KMS-11 (cell line): Measurements from ENCODE around the gene CD38.

Experiments used
- H2AFZ ChIP-seq: fragments of 200-600 bp; sonication (generic); 2 replicates; pipeline ENCODE4 v1.6.1; 2016; ENCODE audit warnings: antibody characterized with exemption, mixed run types, low read depth
- H3K27ac ChIP-seq: fragments of 200-600 bp; sonication (generic); 2 replicates; pipeline ENCODE4 v1.6.1; 2016; ENCODE audit warnings: mild to moderate bottlenecking, mixed run types
- H3K27me3 ChIP-seq: fragments of 200-600 bp; sonication (generic); 2 replicates; pipeline ENCODE4 v1.6.1; 2017; ENCODE audit warnings: mild to moderate bottlenecking, low read depth, mixed run types, moderate library complexity; ENCODE audit not compliant: insufficient read depth
- H3K36me3 ChIP-seq: fragments of 200-600 bp; sonication (generic); 2 replicates; pipeline ENCODE4 v1.6.1; 2017; ENCODE audit warnings: mild to moderate bottlenecking, mixed run types; ENCODE audit not compliant: insufficient read depth
- H3K4me1 ChIP-seq: fragments of 200-600 bp; sonication (generic); 2 replicates; pipeline ENCODE4 v1.6.1; 2016; ENCODE audit warnings: mild to moderate bottlenecking, low read depth, mixed run types; ENCODE audit not compliant: poor library complexity, severe bottlenecking
- H3K4me2 ChIP-seq: fragments of 200-600 bp; sonication (generic); 2 replicates; pipeline ENCODE4 v1.7.0; 2016; ENCODE audit warnings: mild to moderate bottlenecking, mixed run types
- H3K4me3 ChIP-seq: fragments of 200-600 bp; sonication (generic); IDR thresholded peaks from 2 replicates; pipeline ENCODE4 v1.6.1; 2017; ENCODE audit warnings: low read depth, low read length, mixed read lengths; ENCODE audit not compliant: insufficient read depth
- H3K79me2 ChIP-seq: fragments of 200-600 bp; sonication (generic); 2 replicates; pipeline ENCODE4 v1.6.1; 2016; ENCODE audit warnings: low read depth, mixed run types; ENCODE audit not compliant: insufficient read depth
- H3K9ac ChIP-seq: fragments of 200-600 bp; sonication (generic); 2 replicates; pipeline ENCODE4 v1.6.1; 2016; ENCODE audit warnings: mild to moderate bottlenecking, mixed run types
- H4K20me1 ChIP-seq: fragments of 200-600 bp; sonication (generic); 2 replicates; pipeline ENCODE4 v1.6.1; 2016; ENCODE audit warnings: mild to moderate bottlenecking, mixed run types; ENCODE audit not compliant: insufficient read depth
- CTCF ChIP-seq: fragments of 200-600 bp; sonication (generic); conservative IDR thresholded peaks from 2 replicates; pipeline ENCODE4 v1.6.1; 2017; ENCODE audit warnings: low read depth, mild to moderate bottlenecking, antibody characterized with exemption, low read length, moderate library complexity, mixed read lengths

Gene CD38

GRCh38 chr4:15749001-15749400 is 29.1 kb upstream of the CD38 start:
- H3K36me3 ChIP-seq: no peaks in the 10 kb centered on the region
- H2AFZ ChIP-seq: no peak overlapping the region
- H3K4me3 ChIP-seq: no peak overlapping the region
- peaks cover 5% of the 10 kb centered on the region for H3K4me1 ChIP-seq
- no peak for TF ChIP-seq CTCF
- H3K27ac ChIP-seq: no peak overlapping the region
- H4K20me1 ChIP-seq: no peaks in the 10 kb centered on the region
- H3K9ac ChIP-seq: no peak overlapping the region
- H3K4me2 ChIP-seq: no peak overlapping the region
- no peaks in the 10 kb centered on the region for H3K79me2 ChIP-seq
- H3K27me3 ChIP-seq: no peaks in the 10 kb centered on the region

- Histone ChIP-seq H3K36me3 (no peaks in the 10 kb centered on the region), H3K4me2 (no peak overlapping the region), H3K79me2 (no peaks in the 10 kb centered on the region), H3K4me1 (peaks cover 27% of the 10 kb centered on the region), H2AFZ (no peak overlapping the region), H3K9ac (no peak overlapping the region), H3K27me3 (no peaks in the 10 kb centered on the region), H3K27ac (no peak overlapping the region), H4K20me1 (no peaks in the 10 kb centered on the region), H3K4me3 (no peak overlapping the region)
- TF ChIP-seq CTCF: no peak
Measured at GRCh38 chr4:15751153-15751552, 27.0 kb upstream of the CD38 start.

- Histone ChIP-seq H3K9ac (no peak overlapping the region), H3K4me1 (peaks cover 45% of the 10 kb centered on the region), H3K36me3 (no peaks in the 10 kb centered on the region), H3K4me2 (no peak overlapping the region), H2AFZ (no peak overlapping the region), H3K79me2 (no peaks in the 10 kb centered on the region), H3K27me3 (no peaks in the 10 kb centered on the region), H3K4me3 (no peak overlapping the region), H3K27ac (no peak overlapping the region), H4K20me1 (no peaks in the 10 kb centered on the region)
- no peak for TF ChIP-seq CTCF
Measured at GRCh38 chr4:15753081-15753480, 25.0 kb upstream of the CD38 start.

- no peaks in the 10 kb centered on the region for H3K27me3 ChIP-seq
- no peak overlapping the region for H3K4me3 ChIP-seq
- no peak overlapping the region for H2AFZ ChIP-seq
- H3K27ac ChIP-seq: no peak overlapping the region
- H4K20me1 ChIP-seq: no peaks in the 10 kb centered on the region
- TF ChIP-seq CTCF: no peak
- no peaks in the 10 kb centered on the region for H3K36me3 ChIP-seq
- peaks cover 45% of the 10 kb centered on the region for H3K4me1 ChIP-seq
- no peak overlapping the region for H3K9ac ChIP-seq
- H3K4me2 ChIP-seq: peak overlapping the region; percentile 25; the same call in 1 of the 2 replicates
- no peaks in the 10 kb centered on the region for H3K79me2 ChIP-seq
Measured at GRCh38 chr4:15753786-15754185, 24.3 kb upstream of the CD38 start.
